GM21576 (cell line): ENCODE data around the gene NMRAL1.

Source experiments
- ATAC-seq: cut with Tn5 transposase; IDR thresholded peaks from one replicate; pipeline ENCODE4 v1.9.1; 2021; ENCODE audit warnings: mild to moderate bottlenecking, moderate library complexity; ENCODE audit not compliant: unreplicated experiment

The NMRAL1 gene

DNA sequence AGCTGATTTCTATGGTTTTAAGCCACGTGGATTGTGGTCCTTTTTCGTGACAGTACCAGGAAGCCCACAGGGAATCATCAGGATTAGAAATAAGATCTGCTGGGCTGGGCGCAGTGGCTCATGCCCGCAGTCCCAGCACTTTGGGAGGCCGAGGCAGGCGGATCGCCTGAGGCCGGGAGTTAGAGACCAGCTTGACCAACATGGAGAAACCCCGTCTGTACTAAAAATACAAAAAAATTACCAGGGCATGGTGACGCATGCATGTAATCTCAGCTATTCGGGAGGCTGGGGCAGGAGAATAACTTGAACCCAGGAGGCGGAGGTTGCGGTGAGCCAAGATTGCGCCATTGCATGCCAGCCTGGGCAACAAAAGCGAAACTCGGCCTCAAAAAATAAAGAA, 6.5 kb downstream of the NMRAL1 start:
- no peak for ATAC-seq

- no peak for ATAC-seq
Measured at GRCh38 chr16:4465977-4466779, 8.2 kb downstream of the NMRAL1 start.

- no peak for ATAC-seq
Measured at GRCh38 chr16:4463522-4464163, 10.8 kb downstream of the NMRAL1 start.

DNA sequence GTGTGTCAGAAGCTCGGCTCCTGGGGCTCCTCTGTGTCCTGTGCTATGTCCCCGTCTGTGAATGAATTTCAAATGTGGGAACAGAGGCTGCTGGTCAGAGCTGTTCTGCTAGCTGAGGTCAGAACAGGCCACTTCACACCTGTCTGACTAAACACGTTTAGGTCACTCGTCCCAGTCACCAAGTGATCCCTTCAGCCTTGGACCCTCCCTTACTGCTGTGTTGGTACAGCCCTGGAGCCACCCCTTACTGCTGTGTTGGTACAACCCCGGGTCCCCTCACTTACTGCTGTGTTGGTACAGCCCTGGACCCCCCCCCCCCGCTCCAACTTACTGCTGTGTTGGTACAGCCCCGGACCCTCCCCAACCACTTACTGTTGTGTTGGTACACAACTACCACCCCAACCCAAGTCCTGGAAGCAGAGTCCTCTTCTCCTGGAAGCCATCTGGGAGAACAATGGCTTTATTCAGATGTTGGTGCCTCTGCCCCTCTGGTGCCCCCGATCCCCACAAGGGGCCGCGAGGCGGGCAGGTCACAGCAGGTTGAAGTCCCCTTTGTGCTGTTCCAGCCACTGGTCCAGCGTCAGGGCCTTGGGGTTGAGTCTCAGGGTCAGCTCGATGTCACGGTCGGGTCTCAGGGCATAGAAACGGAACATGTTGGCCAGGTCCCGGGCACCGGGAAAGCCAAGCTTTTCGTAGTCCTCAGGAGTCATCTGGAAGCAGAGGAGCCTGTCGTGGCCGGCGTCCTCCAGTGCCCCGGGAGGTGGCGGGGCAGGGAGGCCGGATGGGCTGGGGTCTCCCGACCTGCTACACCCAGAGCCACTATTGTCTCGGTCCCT, 13.0 kb downstream of the NMRAL1 start:
- ATAC-seq, result no peak

GRCh38 chr16:4460936-4461249, 13.5 kb downstream of the NMRAL1 start:
- no peak for ATAC-seq

- ATAC-seq, result no peak
Measured at GRCh38 chr16:4455951-4456350, 18.5 kb downstream of the NMRAL1 start.

GRCh38 chr16:4455081-4455480, 19.3 kb downstream of the NMRAL1 start:
- no peak for ATAC-seq

GRCh38 chr16:4454623-4455022, 19.8 kb downstream of the NMRAL1 start:
- ATAC-seq, result no peak

- ATAC-seq, result no peak
Measured at GRCh38 chr16:4452674-4453073, 21.8 kb downstream of the NMRAL1 start.

DNA sequence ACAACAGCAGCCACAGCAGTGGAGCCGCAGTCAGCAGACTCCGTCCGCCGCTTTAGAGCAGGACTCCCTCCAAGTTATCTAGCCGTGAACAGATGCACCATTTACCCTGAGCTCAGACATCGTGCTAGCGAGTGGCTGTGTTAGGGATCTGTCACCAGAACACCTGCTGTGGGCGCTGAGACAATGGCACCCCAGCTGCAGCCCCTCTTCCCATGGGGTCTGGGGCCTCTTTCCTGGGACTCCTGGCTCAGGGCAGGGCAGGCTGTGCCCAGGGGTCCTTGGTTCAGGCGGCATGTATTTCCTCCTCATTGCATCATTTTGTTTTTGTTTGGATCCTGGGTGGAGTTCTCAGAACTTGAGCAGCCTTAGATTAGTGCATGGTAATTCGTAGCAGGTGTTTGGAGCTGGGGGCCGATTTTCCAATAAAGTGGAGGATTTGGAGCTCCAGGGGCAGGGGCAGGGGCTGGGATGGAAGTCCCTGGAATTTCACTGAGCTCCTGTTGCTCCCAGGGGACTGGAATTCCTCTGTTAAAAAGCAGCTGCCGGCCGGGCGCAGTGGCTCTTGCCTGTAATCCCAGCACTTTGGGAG, 23.4 kb downstream of the NMRAL1 start:
- no peak for ATAC-seq

- ATAC-seq, result no peak
Measured at GRCh38 chr16:4450430-4450829, 24.0 kb downstream of the NMRAL1 start.

DNA sequence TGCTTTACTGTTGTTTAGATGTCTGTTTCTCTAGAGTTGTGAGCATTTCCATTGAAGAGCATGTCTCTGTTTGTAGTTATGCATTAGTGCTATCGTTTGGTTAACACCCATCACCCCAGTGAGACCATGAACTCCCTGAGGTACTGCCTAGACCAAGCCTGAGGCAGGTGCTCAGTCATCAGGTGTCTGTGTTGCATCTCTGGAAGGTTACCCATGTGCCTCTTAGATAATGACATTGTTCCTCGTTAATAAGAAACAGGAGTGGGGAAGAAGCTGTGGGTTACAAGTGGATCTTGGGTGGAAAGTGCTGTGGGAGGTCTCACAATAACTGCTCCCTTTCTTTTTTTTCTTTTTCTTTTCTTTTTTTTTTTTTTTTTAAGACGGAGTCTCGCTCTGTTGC, 30.4 kb downstream of the NMRAL1 start:
- no peak for ATAC-seq

- no peak for ATAC-seq
Measured at GRCh38 chr16:4443271-4443670, 31.2 kb downstream of the NMRAL1 start.

- ATAC-seq, result no peak
Measured at GRCh38 chr16:4442371-4442770, 32.1 kb downstream of the NMRAL1 start.

DNA sequence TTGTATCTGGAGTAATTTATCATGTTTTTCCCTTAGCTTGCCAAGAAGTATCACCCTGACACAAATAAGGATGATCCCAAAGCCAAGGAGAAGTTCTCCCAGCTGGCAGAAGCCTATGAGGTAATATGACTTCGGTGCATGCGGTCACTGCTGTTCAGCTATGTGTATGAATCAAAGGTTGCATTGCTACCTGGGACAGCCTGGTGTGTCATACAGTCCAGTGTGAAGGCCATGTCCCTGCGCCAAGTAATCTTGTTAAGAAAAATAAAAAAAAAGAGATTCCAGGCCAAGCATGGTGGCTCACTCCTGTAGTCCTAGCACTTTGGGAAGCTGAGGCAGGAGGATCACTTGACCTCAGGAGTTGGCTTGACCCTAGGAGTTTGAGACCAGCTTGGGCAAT, 37.1 kb downstream of the NMRAL1 start:
- no peak for ATAC-seq

GRCh38 chr16:4435337-4436067, 38.9 kb downstream of the NMRAL1 start:
- ATAC-seq, result no peak

DNA sequence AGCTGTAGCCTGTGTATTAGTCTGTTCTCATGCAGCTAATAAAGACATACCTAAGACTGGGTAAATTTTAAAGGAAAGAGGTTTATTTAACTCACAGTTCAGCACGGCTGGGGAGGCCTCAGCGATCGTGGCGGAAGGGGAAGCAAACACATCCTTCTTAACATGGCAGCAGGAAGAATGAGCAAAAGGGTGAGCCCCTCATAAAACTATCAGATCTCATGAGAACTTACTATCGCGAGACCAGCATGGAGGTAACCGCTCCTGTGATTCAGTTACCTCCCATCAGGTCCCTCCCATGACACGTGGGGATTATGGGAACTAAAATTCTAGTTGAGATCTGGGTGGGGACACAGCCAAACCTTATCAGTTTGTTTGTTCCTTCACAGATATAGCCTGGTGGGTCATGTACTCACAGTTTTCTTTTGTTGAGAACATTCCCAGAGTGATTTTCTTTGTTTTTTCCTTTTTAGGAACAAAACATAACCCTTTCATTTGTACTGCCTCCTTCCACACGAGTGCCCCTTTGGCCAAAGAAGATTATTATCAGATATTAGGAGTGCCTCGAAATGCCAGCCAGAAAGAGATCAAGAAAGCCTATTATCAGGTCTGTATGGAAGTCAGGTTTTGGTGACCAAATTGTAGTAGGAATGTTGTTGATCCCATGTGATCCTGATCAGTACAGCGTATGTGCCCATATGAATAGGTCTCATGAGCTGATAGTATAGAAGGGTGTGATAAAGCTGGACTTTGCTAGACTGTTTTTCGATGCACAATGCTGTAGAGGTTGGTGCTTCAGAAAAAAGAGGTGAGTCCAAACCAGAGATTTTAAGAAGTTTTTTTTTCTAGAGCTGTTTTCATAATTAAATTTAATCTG, 40.3 kb downstream of the NMRAL1 start:
- no peak for ATAC-seq

GRCh38 chr16:4433228-4433627, 41.2 kb downstream of the NMRAL1 start:
- no peak for ATAC-seq

GRCh38 chr16:4431023-4431422, 43.4 kb downstream of the NMRAL1 start:
- ATAC-seq, result no peak

DNA sequence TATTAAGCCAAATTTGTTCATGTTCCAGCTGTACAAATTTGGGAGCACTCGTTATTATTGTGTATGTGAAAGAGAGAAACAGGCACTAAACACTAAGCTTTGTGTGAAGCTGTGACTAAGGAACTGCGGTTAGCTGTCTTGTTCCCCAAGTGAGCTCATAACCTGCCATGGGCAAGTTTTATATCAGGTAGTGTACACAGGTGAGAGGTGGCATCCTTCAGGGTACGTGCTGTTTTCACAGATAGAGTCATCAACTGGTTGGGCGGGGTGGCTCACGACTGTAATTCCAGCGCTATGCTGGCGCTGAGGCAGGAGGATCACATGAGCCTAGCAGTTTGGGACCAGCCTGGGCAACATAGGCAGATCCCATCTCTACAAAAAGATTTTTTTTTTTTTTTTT, 45.9 kb downstream of the NMRAL1 start:
- no peak for ATAC-seq
